ENCODE results near the gene NKAIN2.
"Not testable (repeated sequence)": the region's sequence is repeated elsewhere in the genome, so short reads cannot be mapped to it uniquely, and the experiment has no call there.

The NKAIN2 gene

GRCh38 chr6:123896869-123897268, 93.2 kb downstream of the NKAIN2 start:
- no peak for DNase-seq

- DNase-seq = no peak
These were observed 94.3 kb downstream of the NKAIN2 start for GRCh38 chr6:123897965-123898364.

DNA sequence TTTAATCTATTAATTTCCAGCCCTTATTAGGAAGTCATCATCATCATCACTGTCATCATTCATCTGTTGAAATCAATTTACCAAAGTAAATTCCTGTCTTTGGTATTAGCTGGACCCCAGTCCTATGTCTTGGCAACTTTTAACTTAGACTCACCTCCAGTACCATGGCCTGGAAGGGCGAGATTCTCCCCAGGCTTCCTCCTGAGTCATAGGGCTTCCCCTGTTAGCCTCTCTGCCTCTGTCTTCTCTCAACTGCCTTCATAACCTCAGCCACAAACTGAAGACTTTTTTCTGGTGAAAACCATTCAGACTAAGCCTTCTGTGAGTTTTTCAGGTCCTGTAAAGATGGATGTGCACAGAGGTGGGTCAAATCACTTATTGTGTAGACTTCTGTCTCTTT, 95.0 kb downstream of the NKAIN2 start:
- DNase-seq = no peak

DNA sequence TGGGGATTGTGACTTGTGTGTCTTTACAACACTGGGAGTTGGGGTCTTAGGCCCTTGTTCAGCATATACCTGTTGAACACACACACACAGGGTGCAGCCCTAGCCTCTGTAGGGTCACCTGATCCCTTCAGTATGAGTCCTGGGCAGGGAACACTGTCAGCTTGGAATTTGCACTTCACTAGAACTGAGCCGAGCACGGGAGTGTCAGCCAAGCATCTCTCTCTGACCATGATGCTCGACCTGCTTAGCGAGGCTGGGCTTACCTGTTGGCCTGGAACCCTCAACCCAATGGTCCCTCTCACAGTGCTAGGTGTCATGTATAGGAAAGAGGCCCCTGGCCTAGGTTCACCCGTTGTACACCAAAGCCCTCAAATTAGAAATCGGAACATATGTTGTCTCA, 96.1 kb downstream of the NKAIN2 start:
- no peak for DNase-seq

GRCh38 chr6:123901436-123901835, 97.8 kb downstream of the NKAIN2 start:
- DNase-seq = no peak

GRCh38 chr6:123902738-123903313, 99.2 kb downstream of the NKAIN2 start:
- no peak for DNase-seq

DNA sequence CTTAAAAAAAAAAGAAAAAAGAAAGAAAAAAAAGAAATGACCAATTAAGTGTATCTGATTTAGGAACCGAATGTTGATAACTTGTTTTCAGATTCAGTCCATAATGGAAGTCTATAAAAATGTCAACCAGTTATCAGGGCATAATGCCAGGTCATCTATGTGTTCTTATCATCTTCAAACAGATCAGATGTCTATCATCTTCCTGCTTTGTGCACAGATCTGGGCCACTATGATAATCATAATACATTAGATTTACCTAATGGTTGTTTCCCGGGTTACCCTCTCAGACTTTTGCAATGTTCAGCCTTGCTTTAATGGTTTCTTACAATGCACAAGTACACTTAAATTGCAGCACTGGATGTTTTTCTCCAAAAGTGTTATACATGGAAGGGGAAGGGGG, 100.6 kb downstream of the NKAIN2 start:
- DNase-seq = no peak

DNA sequence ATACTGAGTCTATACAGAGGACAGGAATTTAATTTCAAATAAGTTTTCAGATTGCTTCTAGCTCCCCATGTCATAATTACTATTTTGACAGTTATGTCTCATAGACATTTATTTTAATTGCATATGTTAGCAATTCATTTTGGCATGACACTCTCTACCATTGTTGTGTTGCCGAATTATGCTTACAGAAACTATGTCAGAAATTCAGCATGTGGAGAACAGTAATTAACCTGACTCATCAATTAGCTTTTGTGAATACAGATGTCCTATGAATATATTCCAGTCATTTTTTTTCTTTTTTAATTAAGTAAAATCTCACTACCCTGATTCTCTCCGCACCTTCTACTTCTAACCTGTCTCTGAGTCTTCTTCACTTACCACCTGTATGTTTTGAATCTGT, 105.1 kb downstream of the NKAIN2 start:
- DNase-seq = no peak

DNA sequence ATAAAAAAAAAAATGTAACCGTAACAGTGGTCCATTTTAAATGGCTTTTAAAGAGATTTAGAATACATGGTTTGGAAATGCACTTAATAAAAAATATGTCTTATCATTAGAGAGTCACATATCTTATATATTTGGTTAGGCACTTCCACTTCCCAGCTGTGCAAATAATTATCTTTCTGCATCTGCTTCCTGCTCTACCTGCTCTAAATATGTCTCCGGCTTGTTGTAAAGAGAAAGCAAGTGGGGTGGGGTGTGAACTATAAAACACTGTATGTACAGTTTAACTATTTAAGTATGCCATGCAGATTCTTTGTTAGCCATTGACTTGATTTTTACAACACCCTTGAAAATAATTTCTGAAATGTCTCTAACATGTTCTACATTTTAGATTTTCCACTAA, 106.3 kb downstream of the NKAIN2 start:
- DNase-seq = no peak

DNA sequence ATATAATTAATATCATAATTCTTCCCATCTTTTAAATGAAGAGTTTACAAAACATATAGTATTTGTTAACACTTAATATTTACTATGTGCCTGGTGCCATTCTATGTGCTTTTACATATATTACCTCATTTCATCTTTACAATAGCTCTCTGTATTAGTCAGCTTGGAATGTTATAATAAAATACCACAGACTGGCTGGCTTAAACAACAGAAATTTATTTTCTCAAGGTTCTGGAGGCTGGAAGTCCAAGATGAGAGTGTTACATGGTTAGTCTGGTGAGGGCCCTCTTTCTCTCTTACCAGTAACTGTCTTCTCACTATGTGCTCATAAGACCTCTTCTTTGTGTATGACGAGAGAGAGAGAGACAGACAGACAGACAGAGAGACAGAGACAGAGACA, 110.2 kb downstream of the NKAIN2 start:
- DNase-seq = no peak

- not testable (repeated sequence) for DNase-seq
These were observed 119.7 kb downstream of the NKAIN2 start for GRCh38 chr6:123923379-123923778.

DNA sequence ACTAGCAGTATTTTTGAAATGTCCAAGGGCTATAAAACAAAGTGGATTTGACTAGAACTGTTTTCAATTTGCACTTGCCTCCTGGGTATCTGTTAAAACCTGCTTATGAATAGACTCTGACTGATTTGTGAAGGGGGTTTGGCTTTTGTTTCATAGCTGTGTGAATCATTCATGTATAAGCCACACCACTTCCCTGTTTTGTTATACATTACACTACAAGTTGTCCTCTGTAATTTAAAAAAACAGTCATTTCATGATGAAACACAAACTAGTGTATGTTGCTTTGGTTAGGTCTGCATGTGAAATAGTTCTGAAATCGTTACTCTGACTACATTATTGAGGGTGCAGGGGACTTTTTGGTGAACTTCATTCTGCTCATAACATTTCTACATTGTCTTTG, 121.7 kb downstream of the NKAIN2 start:
- no peak for DNase-seq

GRCh38 chr6:123925842-123926399, 122.3 kb downstream of the NKAIN2 start:
- no peak for DNase-seq

DNA sequence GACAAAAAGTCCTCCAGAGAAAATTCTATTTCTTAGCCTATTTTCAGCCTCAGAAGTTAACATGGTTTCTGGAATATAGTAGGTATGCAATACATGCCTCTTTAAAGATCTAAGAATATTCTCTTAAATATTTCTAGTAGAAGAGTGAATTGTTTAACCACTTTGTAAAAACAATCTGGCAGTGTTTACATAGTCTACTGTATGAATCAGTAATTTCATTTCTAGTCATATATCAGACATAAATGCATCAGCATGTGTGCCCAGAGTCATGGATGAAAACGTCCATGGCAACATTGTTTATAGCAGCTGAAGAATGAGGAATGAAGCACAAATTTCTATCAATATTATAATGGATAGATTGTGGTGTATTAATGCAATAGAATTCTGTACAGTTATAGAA, 124.9 kb downstream of the NKAIN2 start:
- DNase-seq = no peak

- DNase-seq = no peak
These were observed 128.3 kb downstream of the NKAIN2 start for GRCh38 chr6:123931928-123932327.

- DNase-seq = no peak
These were observed 136.9 kb downstream of the NKAIN2 start for GRCh38 chr6:123940551-123940950.

- no peak for DNase-seq
These were observed 138.2 kb downstream of the NKAIN2 start for GRCh38 chr6:123941855-123942254.

DNA sequence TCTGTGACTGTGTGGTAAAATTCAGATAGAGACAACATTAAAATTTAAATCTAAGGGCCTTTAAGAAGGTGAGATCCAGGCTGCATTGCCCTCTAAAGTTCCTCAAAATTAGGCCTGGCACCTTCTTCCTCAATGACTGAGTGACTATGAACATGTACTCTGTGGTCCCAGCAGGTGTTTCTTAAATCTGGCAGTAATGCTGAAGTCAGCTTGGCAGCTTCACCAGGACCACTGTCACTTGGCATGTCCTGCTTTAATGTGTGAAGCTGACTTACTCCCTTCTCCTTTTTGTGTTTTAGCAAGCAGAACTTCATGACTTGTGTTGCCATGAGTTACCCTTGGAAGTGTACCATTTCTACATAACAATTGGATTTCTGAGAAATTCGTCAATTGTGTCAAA, 141.7 kb downstream of the NKAIN2 start:
- DNase-seq = no peak

DNA sequence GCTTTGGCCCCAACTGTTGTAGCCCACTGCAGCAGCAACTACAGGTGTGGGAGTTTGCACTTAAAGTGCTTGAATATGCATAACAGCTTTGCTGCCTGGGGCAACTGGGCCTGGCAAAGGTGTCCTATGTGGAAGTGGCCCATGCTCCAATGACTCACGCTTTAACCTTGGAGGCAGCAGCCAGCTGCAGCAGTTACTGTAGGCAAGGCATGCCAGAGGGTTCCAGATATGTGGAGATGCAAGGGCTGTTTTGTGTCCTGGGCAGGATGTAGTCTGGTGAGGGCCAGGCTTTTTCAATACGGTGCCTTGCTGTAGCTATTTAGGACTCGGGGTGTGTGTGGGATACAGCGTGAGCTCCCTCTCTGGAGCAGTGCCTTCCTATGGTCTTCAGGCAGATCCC, 150.3 kb downstream of the NKAIN2 start:
- no peak for DNase-seq

DNA sequence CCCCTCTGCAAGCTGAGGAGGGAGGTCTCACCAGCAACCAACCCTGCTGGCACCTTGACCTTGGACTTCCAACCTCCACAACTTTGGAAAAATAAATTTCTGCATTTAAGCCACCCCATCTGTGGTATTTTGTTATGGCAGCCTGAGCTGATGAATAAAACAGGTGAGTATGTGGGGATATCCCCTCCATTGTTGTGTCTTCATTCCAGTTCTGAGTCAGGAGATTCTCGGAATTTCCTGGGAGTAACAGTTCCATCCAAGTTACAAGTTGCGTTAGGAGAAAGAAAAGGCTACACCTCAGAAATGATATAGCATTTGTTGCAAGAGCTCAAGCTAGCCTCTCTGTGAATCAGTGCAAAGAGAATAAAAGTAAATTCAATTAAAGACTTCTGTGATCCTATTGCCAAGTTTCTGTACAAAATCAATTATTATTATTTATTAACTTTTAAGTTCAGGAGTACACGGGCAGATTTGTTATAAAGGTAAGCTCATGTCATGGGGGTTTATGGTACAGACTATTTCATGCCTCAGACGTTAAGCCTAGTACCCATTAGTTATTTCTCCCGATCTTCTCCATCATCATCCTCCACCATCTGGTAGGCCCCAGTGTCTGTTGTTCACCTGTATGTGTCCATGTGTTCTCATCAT, 153.0 kb downstream of the NKAIN2 start:
- DNase-seq = no peak

DNA sequence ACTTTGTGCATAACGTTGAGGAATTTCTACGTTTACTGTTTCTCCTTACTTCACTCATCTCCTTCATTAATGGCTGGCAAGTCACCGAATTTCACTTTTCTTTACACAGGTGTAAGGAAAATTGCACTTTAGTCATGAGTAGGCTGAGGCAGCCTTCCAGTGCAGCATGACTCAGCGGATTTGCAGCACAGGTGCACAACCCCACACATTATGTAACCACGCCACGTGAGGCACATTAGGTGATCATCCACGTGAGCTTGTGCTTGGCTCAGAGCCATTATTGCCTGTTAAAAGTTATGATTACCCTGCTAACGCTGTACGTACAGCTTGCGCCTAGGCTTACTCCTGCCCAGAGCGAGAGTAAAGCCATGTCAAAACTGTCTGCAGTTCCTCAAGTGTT, 158.8 kb downstream of the NKAIN2 start:
- DNase-seq = no peak

DNA sequence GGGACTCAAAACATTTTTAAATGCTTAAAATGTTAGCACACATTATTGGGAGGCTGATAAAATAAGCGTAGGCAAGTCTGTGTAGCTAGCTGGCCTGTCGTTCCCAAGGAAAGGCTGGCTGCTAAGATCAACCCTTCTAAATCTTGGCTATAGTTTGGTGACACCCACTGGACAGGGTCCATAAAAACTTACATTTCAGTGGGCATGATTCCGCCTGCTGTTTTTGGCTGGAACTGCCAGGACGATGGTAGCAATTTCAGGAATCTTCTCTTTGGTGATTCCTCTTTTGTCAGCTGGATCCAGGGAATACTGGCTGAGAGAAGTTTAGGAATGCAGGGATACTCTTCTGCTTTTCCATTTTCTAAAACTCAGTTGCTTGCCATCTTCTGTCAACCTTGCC, 162.2 kb downstream of the NKAIN2 start:
- DNase-seq = no peak

DNA sequence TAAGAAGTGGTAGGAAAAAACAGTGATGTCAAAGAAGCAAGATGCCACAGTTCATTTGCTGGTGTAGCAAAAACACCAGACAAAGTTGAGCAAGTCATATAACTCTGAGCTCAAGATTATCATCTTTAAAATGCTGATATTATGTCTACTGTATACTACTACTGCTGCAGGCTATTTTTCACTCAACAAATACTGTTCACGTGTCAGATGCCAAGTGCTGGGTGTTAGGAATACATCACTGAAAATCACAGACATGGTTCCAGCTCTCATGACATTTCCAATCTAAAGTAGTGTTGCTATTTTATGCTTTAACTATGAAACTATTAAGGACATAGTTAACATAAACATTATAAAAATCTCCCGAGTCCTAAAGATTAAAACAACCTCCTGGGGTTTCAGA, 163.0 kb downstream of the NKAIN2 start:
- no peak for DNase-seq

DNA sequence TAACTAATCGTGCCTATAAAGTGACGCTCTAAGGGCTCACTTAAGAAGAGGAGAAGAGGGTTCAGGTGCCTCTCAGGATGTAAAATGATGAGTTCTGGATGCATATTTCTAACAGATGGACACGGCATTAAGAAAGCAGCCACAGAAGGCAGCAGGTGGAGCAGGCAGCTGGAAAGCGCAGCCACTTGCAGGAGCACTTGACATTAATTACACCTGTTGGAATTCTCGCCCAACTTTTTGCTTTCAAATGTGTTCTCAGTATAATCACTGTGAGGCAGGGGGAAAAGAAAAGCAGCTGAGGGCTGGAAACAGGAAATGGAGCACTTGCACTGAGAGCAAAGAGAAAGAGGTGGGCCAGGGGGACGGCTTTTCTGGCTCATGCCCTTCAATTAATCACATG, 164.2 kb downstream of the NKAIN2 start:
- no peak for DNase-seq

All from cortex of kidney (tissue), 1 donor.